ENCODE measurements around the gene ANAPC7.
"Not testable (repeated sequence)": the region's sequence is repeated elsewhere in the genome, so short reads cannot be mapped to it uniquely, and the experiment has no call there.

The ANAPC7 gene

GRCh38 chr12:110403146-110403975 is at the start of gene ANAPC7:
TSS of gene ANAPC7 (minus strand) at chr12:110403708. CDS start at chr12:110403627, 81 bp downstream.
- H3K4me3 ChIP-seq, result peak within 1 kb of the TSS; percentile 89
- in situ Hi-C loops (cut with MboI; ENCODE audit: low sequenced_read_pairs), result no loop called here

GRCh38 chr12:110451263-110451662 is 47.8 kb upstream of the ANAPC7 start:
- Histone ChIP-seq H3K4me3 (no peak overlapping the region), H3K4me1 (peaks cover 6% of the 10 kb centered on the region), H3K27me3 (ENCODE audit: low read depth) (no peaks in the 10 kb centered on the region), H3K36me3 (replicated peaks) (peaks cover 33% of the 10 kb centered on the region), H3K9me3 (no peaks in the 10 kb centered on the region)
- in situ Hi-C loops (cut with MboI; ENCODE audit: low sequenced_read_pairs), result no loop called here
- no peak for DNase-seq (ENCODE audit: low spot score in 2 of 2)

More at GRCh38 chr12:110403146-110403975, at the start of gene ANAPC7:
- Histone ChIP-seq H3K4me1 (peaks cover 17% of the 10 kb centered on the region), H3K27me3 (ENCODE audit: low read depth) (no peaks in the 10 kb centered on the region), H3K36me3 (replicated peaks) (peaks cover 26% of the 10 kb centered on the region), H3K9me3 (no peaks in the 10 kb centered on the region)
- DNase-seq (ENCODE audit: low spot score in 2 of 2), result peak; percentile 86 to 94

- H3K36me3 ChIP-seq (replicated peaks), result peaks cover 24% of the 10 kb centered on the region
- H3K27me3 ChIP-seq (ENCODE audit: low read depth), result no peaks in the 10 kb centered on the region
- no peaks in the 10 kb centered on the region for H3K9me3 ChIP-seq
- H3K4me3 ChIP-seq, result peak within 1 kb of the TSS; percentile 93
- peaks cover 6% of the 10 kb centered on the region for H3K4me1 ChIP-seq
- in situ Hi-C loops (cut with MboI; ENCODE audit: low sequenced_read_pairs), result no loop called here
- peak; percentile 92 to 97 for DNase-seq (ENCODE audit: low spot score in 2 of 2)
These were observed 46.4 kb upstream of the ANAPC7 start, which contains the start of gene ARPC3 for GRCh38 chr12:110449799-110450497. TSS of gene ARPC3 (minus strand) at chr12:110450337. CDS start at chr12:110450260, 77 bp downstream.

GRCh38 chr12:110444455-110444854 is 40.9 kb upstream of the ANAPC7 start:
- Histone ChIP-seq H3K9me3 (no peaks in the 10 kb centered on the region), H3K36me3 (replicated peaks) (peaks cover 51% of the 10 kb centered on the region)
- in situ Hi-C loops (cut with MboI; ENCODE audit: low sequenced_read_pairs), result no loop called here

GRCh38 chr12:110436231-110436630 is 32.7 kb upstream of the ANAPC7 start:
- no peaks in the 10 kb centered on the region for H3K27me3 ChIP-seq (ENCODE audit: low read depth)
- H3K4me1 ChIP-seq, result no peaks in the 10 kb centered on the region
- H3K36me3 ChIP-seq (replicated peaks), result peaks cover 46% of the 10 kb centered on the region
- in situ Hi-C loops (cut with MboI; ENCODE audit: low sequenced_read_pairs), result no loop called here
- no peak for DNase-seq (ENCODE audit: low spot score in 2 of 2)
- no peak overlapping the region for H3K4me3 ChIP-seq
- no peaks in the 10 kb centered on the region for H3K9me3 ChIP-seq

More at GRCh38 chr12:110444455-110444854, 40.9 kb upstream of the ANAPC7 start:
- H3K4me1 ChIP-seq, result peaks cover 6% of the 10 kb centered on the region
- DNase-seq (ENCODE audit: low spot score in 2 of 2), result no peak
- H3K4me3 ChIP-seq, result no peak overlapping the region
- no peaks in the 10 kb centered on the region for H3K27me3 ChIP-seq (ENCODE audit: low read depth)

- no peaks in the 10 kb centered on the region for H3K27me3 ChIP-seq (ENCODE audit: low read depth)
- no peak for DNase-seq (ENCODE audit: low spot score in 2 of 2)
- in situ Hi-C loops (cut with MboI; ENCODE audit: low sequenced_read_pairs), result no loop called here
- no peaks in the 10 kb centered on the region for H3K4me1 ChIP-seq
- peaks cover 16% of the 10 kb centered on the region for H3K36me3 ChIP-seq (replicated peaks)
- peak overlapping the region; percentile 41 for H3K4me3 ChIP-seq
- no peaks in the 10 kb centered on the region for H3K9me3 ChIP-seq
These were observed 28.6 kb upstream of the ANAPC7 start for GRCh38 chr12:110431957-110432587.

- not testable (repeated sequence) for H3K4me1 ChIP-seq; H3K9me3 ChIP-seq; H3K4me3 ChIP-seq; DNase-seq (ENCODE audit: low spot score in 2 of 2); H3K27me3 ChIP-seq (ENCODE audit: low read depth); H3K36me3 ChIP-seq (replicated peaks)
- in situ Hi-C loops (cut with MboI; ENCODE audit: low sequenced_read_pairs), result loop anchor here (10.0 kb wide), 1 partner anchor 325 kb away; no protein-coding TSS in a partner anchor
These were observed 26.2 kb upstream of the ANAPC7 start for GRCh38 chr12:110429676-110430075.

GRCh38 chr12:110426406-110426805 is 22.9 kb upstream of the ANAPC7 start:
- no peak overlapping the region for H3K4me3 ChIP-seq
- DNase-seq (ENCODE audit: low spot score in 2 of 2), result no peak
- in situ Hi-C loops (cut with MboI; ENCODE audit: low sequenced_read_pairs), result loop anchor here (10.0 kb wide), 1 partner anchor 322 kb away; no protein-coding TSS in a partner anchor
- H3K4me1 ChIP-seq, result no peaks in the 10 kb centered on the region; the same call in 1 of the 2 replicates
- no peaks in the 10 kb centered on the region for H3K9me3 ChIP-seq
- no peaks in the 10 kb centered on the region for H3K36me3 ChIP-seq (replicated peaks)
- no peaks in the 10 kb centered on the region for H3K27me3 ChIP-seq (ENCODE audit: low read depth)

- no peaks in the 10 kb centered on the region for H3K27me3 ChIP-seq (ENCODE audit: low read depth)
- no peak overlapping the region for H3K4me3 ChIP-seq
- no peaks in the 10 kb centered on the region; the same call in 1 of the 2 replicates for H3K4me1 ChIP-seq
- in situ Hi-C loops (cut with MboI; ENCODE audit: low sequenced_read_pairs), result loop anchor here (10.0 kb wide), 1 partner anchor 319 kb away; no protein-coding TSS in a partner anchor
- DNase-seq (ENCODE audit: low spot score in 2 of 2), result no peak
- H3K36me3 ChIP-seq (replicated peaks), result no peaks in the 10 kb centered on the region
- H3K9me3 ChIP-seq, result no peaks in the 10 kb centered on the region
These were observed 20.7 kb upstream of the ANAPC7 start for GRCh38 chr12:110424237-110424636.

- H3K4me1 ChIP-seq, result no peaks in the 10 kb centered on the region; the same call in 1 of the 2 replicates
- no peaks in the 10 kb centered on the region for H3K36me3 ChIP-seq (replicated peaks)
- no peaks in the 10 kb centered on the region for H3K27me3 ChIP-seq (ENCODE audit: low read depth)
- in situ Hi-C loops (cut with MboI; ENCODE audit: low sequenced_read_pairs), result loop anchor here (10.0 kb wide), 1 partner anchor 317 kb away; no protein-coding TSS in a partner anchor
- no peak for DNase-seq (ENCODE audit: low spot score in 2 of 2)
- no peak overlapping the region for H3K4me3 ChIP-seq
- H3K9me3 ChIP-seq, result no peaks in the 10 kb centered on the region
These were observed 18.2 kb upstream of the ANAPC7 start for GRCh38 chr12:110421701-110422100.

- no peak for DNase-seq (ENCODE audit: low spot score in 2 of 2)
- H3K9me3 ChIP-seq, result no peaks in the 10 kb centered on the region
- no peaks in the 10 kb centered on the region; the same call in 1 of the 2 replicates for H3K4me1 ChIP-seq
- in situ Hi-C loops (cut with MboI; ENCODE audit: low sequenced_read_pairs), result loop anchor here (10.0 kb wide), 1 partner anchor 316 kb away; no protein-coding TSS in a partner anchor
- H3K27me3 ChIP-seq (ENCODE audit: low read depth), result no peaks in the 10 kb centered on the region
- H3K36me3 ChIP-seq (replicated peaks), result no peaks in the 10 kb centered on the region
- H3K4me3 ChIP-seq, result no peak overlapping the region
These were observed 17.7 kb upstream of the ANAPC7 start for GRCh38 chr12:110421159-110421661.

- H3K9me3 ChIP-seq; H3K4me3 ChIP-seq; DNase-seq (ENCODE audit: low spot score in 2 of 2); H3K4me1 ChIP-seq; H3K27me3 ChIP-seq (ENCODE audit: low read depth); H3K36me3 ChIP-seq (replicated peaks): not testable (repeated sequence)
- in situ Hi-C loops (cut with MboI; ENCODE audit: low sequenced_read_pairs), result loop anchor here (10.0 kb wide), 1 partner anchor 316 kb away; no protein-coding TSS in a partner anchor
These were observed 17.1 kb upstream of the ANAPC7 start for GRCh38 chr12:110420644-110421043.

GRCh38 chr12:110417113-110417512 is 13.6 kb upstream of the ANAPC7 start:
- H3K4me1 ChIP-seq; H3K36me3 ChIP-seq (replicated peaks); H3K9me3 ChIP-seq; H3K4me3 ChIP-seq; H3K27me3 ChIP-seq (ENCODE audit: low read depth); in situ Hi-C loops (cut with MboI; ENCODE audit: low sequenced_read_pairs); DNase-seq (ENCODE audit: low spot score in 2 of 2): not testable (repeated sequence)
